GM12873 (cell line): ENCODE measurements around the gene DGKI.

Experiments
- TF ChIP-seq, protein P1 (sequence below): IDR thresholded peaks from 2 replicates; pipeline ENCODE4 v1.5.1; 2012; ENCODE audit warnings: low read depth, mild to moderate bottlenecking, moderate library complexity, low read length, control low read depth; ENCODE audit not compliant: insufficient read depth; ENCODE audit errors: missing control alignments

The DGKI gene

GRCh38 chr7:137728426-137728825, 118.3 kb downstream of the DGKI start:
- TF ChIP-seq, protein P1, sequence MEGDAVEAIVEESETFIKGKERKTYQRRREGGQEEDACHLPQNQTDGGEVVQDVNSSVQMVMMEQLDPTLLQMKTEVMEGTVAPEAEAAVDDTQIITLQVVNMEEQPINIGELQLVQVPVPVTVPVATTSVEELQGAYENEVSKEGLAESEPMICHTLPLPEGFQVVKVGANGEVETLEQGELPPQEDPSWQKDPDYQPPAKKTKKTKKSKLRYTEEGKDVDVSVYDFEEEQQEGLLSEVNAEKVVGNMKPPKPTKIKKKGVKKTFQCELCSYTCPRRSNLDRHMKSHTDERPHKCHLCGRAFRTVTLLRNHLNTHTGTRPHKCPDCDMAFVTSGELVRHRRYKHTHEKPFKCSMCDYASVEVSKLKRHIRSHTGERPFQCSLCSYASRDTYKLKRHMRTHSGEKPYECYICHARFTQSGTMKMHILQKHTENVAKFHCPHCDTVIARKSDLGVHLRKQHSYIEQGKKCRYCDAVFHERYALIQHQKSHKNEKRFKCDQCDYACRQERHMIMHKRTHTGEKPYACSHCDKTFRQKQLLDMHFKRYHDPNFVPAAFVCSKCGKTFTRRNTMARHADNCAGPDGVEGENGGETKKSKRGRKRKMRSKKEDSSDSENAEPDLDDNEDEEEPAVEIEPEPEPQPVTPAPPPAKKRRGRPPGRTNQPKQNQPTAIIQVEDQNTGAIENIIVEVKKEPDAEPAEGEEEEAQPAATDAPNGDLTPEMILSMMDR: no peak

- TF ChIP-seq, protein P1: no peak
Measured at GRCh38 chr7:137727413-137727812, 119.4 kb downstream of the DGKI start.

- TF ChIP-seq, protein P1: no peak
Measured at GRCh38 chr7:137718355-137718754, 128.4 kb downstream of the DGKI start.

- TF ChIP-seq, protein P1: no peak
Measured at GRCh38 chr7:137717811-137718271, 128.9 kb downstream of the DGKI start.

GRCh38 chr7:137717045-137717444, 129.7 kb downstream of the DGKI start:
- TF ChIP-seq, protein P1: no peak

- TF ChIP-seq, protein P1: no peak
Measured at GRCh38 chr7:137716061-137716460, 130.7 kb downstream of the DGKI start.

GRCh38 chr7:137715533-137715932, 131.2 kb downstream of the DGKI start:
- TF ChIP-seq, protein P1: no peak
